H9 (cell line): Measurements from ENCODE around the gene EPHA4. TPM values are rescaled to one million over a fixed set of nuclear protein-coding genes. Genes with fewer than 3 reads are reported as not detected.

Source experiments
- DNase-seq: peaks from one replicate; pipeline ENCODE4 v3.0.0-alpha.2; 2017
- H2AFZ ChIP-seq: one replicate; pipeline ENCODE4 v1.6.1; 2013; ENCODE audit warnings: mild to moderate bottlenecking, low read length, control low read depth, moderate library complexity
- H2AK5ac ChIP-seq: 2 replicates; pipeline ENCODE4 v1.6.1; 2013; ENCODE audit warnings: low read length, control low read depth, mixed read lengths; ENCODE audit not compliant: insufficient read length
- H2BK120ac ChIP-seq: one replicate; pipeline ENCODE4 v1.6.1; 2013; ENCODE audit warnings: low read depth, mild to moderate bottlenecking, low read length, control low read depth, inconsistent platforms; ENCODE audit not compliant: poor library complexity, severe bottlenecking
- H2BK12ac ChIP-seq: 2 replicates; pipeline ENCODE4 v1.6.1; 2013; ENCODE audit warnings: low read length, control low read depth, mixed read lengths, low read depth; ENCODE audit not compliant: insufficient read length
- H2BK15ac ChIP-seq: 2 replicates; pipeline ENCODE4 v1.6.1; 2013; ENCODE audit warnings: low read depth, low read length, control low read depth
- H2BK20ac ChIP-seq: one replicate; pipeline ENCODE4 v1.6.1; 2013; ENCODE audit warnings: low read depth, mild to moderate bottlenecking, low read length, control low read depth, inconsistent platforms; ENCODE audit not compliant: poor library complexity, severe bottlenecking
- H2BK5ac ChIP-seq: 2 replicates; pipeline ENCODE4 v1.6.1; 2013; ENCODE audit warnings: low read length, control low read depth, mixed read lengths; ENCODE audit not compliant: insufficient read length
- H3K14ac ChIP-seq: 2 replicates; pipeline ENCODE4 v1.6.1; 2013; ENCODE audit warnings: low read length, control low read depth; ENCODE audit not compliant: insufficient read depth
- H3K18ac ChIP-seq: 2 replicates; pipeline ENCODE4 v1.6.1; 2013; ENCODE audit warnings: low read depth, mild to moderate bottlenecking, mixed read lengths, low read length, control low read depth; ENCODE audit not compliant: insufficient read length
- H3K23ac ChIP-seq: 2 replicates; pipeline ENCODE4 v1.6.1; 2013; ENCODE audit warnings: low read length, control low read depth, mixed read lengths, low read depth; ENCODE audit not compliant: insufficient read length
- H3K23me2 ChIP-seq: 2 replicates; pipeline ENCODE4 v1.6.1; 2013; ENCODE audit warnings: low read depth, mild to moderate bottlenecking, mixed read lengths, low read length, control low read depth; ENCODE audit not compliant: insufficient read length, poor library complexity, severe bottlenecking
- H3K27ac ChIP-seq: 2 replicates; pipeline ENCODE4 v1.5.1; 2013; ENCODE audit warnings: low read length, control low read depth, mixed read lengths, low read depth; ENCODE audit not compliant: insufficient read length
- H3K27me3 ChIP-seq: 2 replicates; pipeline ENCODE4 v1.6.1; 2013; ENCODE audit warnings: low read length, control low read depth, inconsistent platforms; ENCODE audit not compliant: insufficient read depth
- H3K4ac ChIP-seq: 2 replicates; pipeline ENCODE4 v1.6.1; 2013; ENCODE audit warnings: low read depth, mild to moderate bottlenecking, control low read depth, inconsistent platforms, low read length, moderate library complexity
- H3K4me1 ChIP-seq: 2 replicates; pipeline ENCODE4 v1.6.1; 2013; ENCODE audit warnings: low read length, control low read depth, inconsistent platforms; ENCODE audit not compliant: insufficient read depth
- H3K4me2 ChIP-seq: 2 replicates; pipeline ENCODE4 v1.6.1; 2013; ENCODE audit warnings: low read length, control low read depth, mixed read lengths; ENCODE audit not compliant: insufficient read length, insufficient read depth
- H3K56ac ChIP-seq: 2 replicates; pipeline ENCODE4 v1.6.1; 2013; ENCODE audit warnings: low read depth, mild to moderate bottlenecking, mixed read lengths, low read length, control low read depth; ENCODE audit not compliant: insufficient read length
- H3K79me1 ChIP-seq: 2 replicates; pipeline ENCODE4 v1.6.1; 2013; ENCODE audit warnings: low read depth, mild to moderate bottlenecking, moderate library complexity, low read length, control low read depth, inconsistent platforms; ENCODE audit not compliant: insufficient read depth, poor library complexity, severe bottlenecking
- H3K79me2 ChIP-seq: 2 replicates; pipeline ENCODE4 v1.6.1; 2013; ENCODE audit warnings: low read length, control low read depth, inconsistent platforms; ENCODE audit not compliant: insufficient read depth
- H3K9ac ChIP-seq: 2 replicates; pipeline ENCODE4 v1.6.1; 2013; ENCODE audit warnings: low read length, control low read depth, mixed read lengths; ENCODE audit not compliant: insufficient read length; ENCODE audit errors: extremely low read depth
- H3K9me3 ChIP-seq: one replicate; pipeline ENCODE4 v1.6.1; 2013; ENCODE audit warnings: low read depth, low read length, inconsistent platforms; ENCODE audit not compliant: control insufficient read depth
- H3T11ph ChIP-seq: one replicate; pipeline ENCODE4 v1.6.1; 2013; ENCODE audit warnings: mild to moderate bottlenecking, low read length, control low read depth, inconsistent platforms
- H4K20me1 ChIP-seq: one replicate; pipeline ENCODE4 v1.6.1; 2013; ENCODE audit not compliant: control insufficient read depth, insufficient read length, insufficient read depth
- H4K5ac ChIP-seq: 2 replicates; pipeline ENCODE4 v1.6.1; 2013; ENCODE audit warnings: low read depth, mild to moderate bottlenecking, mixed read lengths, low read length, control low read depth; ENCODE audit not compliant: insufficient read length
- H4K8ac ChIP-seq: replicated peaks from 2 replicates; pipeline ENCODE4 v1.6.1; 2013; ENCODE audit warnings: low read length, control low read depth, mixed read lengths, low read depth; ENCODE audit not compliant: insufficient read length
- H4K91ac ChIP-seq: 2 replicates; pipeline ENCODE4 v1.6.1; 2013; ENCODE audit warnings: low read depth, mild to moderate bottlenecking, moderate library complexity, mixed read lengths, low read length, control low read depth; ENCODE audit not compliant: insufficient read length
- H3K27ac Mint-ChIP-seq, 3 experiments: 2 replicates in 2 of 3; 3 replicates in 1 of 3; pipeline ENCODE4 v1.8.0; 2020 to 2021; ENCODE audit warnings: mixed read lengths in 3 of 3, mild to moderate bottlenecking in 1 of 3, moderate library complexity in 1 of 3
- H3K27me3 Mint-ChIP-seq: 2 replicates; pipeline ENCODE4 v1.8.0; 2021; ENCODE audit warnings: low read depth, mild to moderate bottlenecking, moderate library complexity, mixed read lengths
- H3K36me3 Mint-ChIP-seq, 3 experiments: 2 replicates in 2 of 3; 3 replicates in 1 of 3; pipeline ENCODE4 v1.8.0; 2020 to 2021; ENCODE audit warnings: low read depth in 3 of 3, mixed read lengths in 3 of 3; ENCODE audit not compliant: insufficient read depth in 1 of 3
- H3K4me1 Mint-ChIP-seq, 2 experiments: 2 replicates each; pipeline ENCODE4 v1.8.0; 2020; ENCODE audit warnings: mixed read lengths in 2 of 2
- H3K4me3 Mint-ChIP-seq, 2 experiments: 2 replicates in 1 of 2; 3 replicates in 1 of 2; pipeline ENCODE4 v1.8.0; 2020 to 2021; ENCODE audit warnings: mild to moderate bottlenecking in 2 of 2, mixed read lengths in 2 of 2, moderate library complexity in 1 of 2
- H3K9me3 Mint-ChIP-seq, 2 experiments: 2 replicates in 1 of 2; 3 replicates in 1 of 2; pipeline ENCODE4 v1.8.0; 2020; ENCODE audit warnings: mild to moderate bottlenecking in 2 of 2, mixed read lengths in 2 of 2, moderate library complexity in 1 of 2
- WGBS: extraction: QIAGEN DNeasy Blood & Tissue Kit; methylation state at CpG from one replicate; pipeline ENCODE4 v1.1.7; 2013; ENCODE audit warnings: missing lambda C conversion rate, low lambda C conversion rate, mixed read lengths; ENCODE audit not compliant: insufficient read length; ENCODE audit errors: extremely low coverage; 5-methylcytosine and 5-hydroxymethylcytosine counted together
- total RNA-seq: library from RNA; stranded (reverse); gene quantifications from 2 replicates; pipeline ENCODE4 v1.2.1, GENCODE V29; 2021
- TF ChIP-seq, protein P1 (sequence below): fragments of 200-600 bp; sonication (generic); conservative IDR thresholded peaks from 3 replicates; pipeline ENCODE4 v1.8.0; 2021; ENCODE audit warnings: antibody characterized with exemption, mild to moderate bottlenecking

The EPHA4 gene
- total RNA-seq, 1 experiment from 2014 or later = 25.1 TPM

DNA sequence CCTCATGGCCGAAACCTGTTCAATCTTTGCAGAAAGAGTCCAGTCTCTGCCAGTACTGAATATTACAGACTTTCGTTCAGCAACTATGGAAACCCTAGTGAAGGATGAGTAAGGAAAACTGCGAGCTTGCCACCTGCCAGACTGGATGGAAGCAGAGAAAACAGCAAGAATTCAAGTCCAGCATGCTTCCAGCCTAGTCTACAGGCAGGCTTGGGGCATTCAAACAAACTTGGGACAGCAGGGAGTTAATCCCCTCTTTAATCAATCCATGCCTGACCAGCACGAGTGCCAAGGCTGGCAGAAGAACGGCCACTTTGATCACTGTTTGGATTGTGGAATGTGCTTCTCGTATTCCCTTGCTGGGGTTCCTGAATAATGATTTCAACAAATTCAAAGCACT, 145.2 kb downstream of the EPHA4 start:
- H3K23me2 ChIP-seq = no peaks in the 10 kb centered on the region
- H3T11ph ChIP-seq = no peak overlapping the region
- no peak overlapping the region for H2BK12ac ChIP-seq
- Mint-ChIP-seq H3K36me3 (peaks cover 8 to 53% (median 31%) of the 10 kb centered on the region in 3 experiments), H3K4me1 (peaks cover 9 to 12% of the 10 kb centered on the region in 2 experiments), H3K27me3 (no peaks in the 10 kb centered on the region), H3K4me3 (no peak overlapping the region), H3K9me3 (no peaks in the 10 kb centered on the region), H3K27ac (no peak overlapping the region; a peak in 1 of 7 replicates)
- no peak overlapping the region for H4K5ac ChIP-seq
- no peak overlapping the region for H3K27ac ChIP-seq
- H3K4ac ChIP-seq = no peak overlapping the region
- H4K8ac ChIP-seq = no peak overlapping the region
- H2AK5ac ChIP-seq = no peak overlapping the region
- H2BK5ac ChIP-seq = no peak overlapping the region
- no peak overlapping the region for H3K18ac ChIP-seq
- H3K79me1 ChIP-seq = no peaks in the 10 kb centered on the region
- no peaks in the 10 kb centered on the region for H3K9me3 ChIP-seq
- no peak overlapping the region for H3K23ac ChIP-seq
- H2BK15ac ChIP-seq = no peak overlapping the region
- no peak overlapping the region for H3K4me2 ChIP-seq
- no peak overlapping the region for H2AFZ ChIP-seq
- H3K9ac ChIP-seq = no peak overlapping the region
- H3K56ac ChIP-seq = no peak overlapping the region
- no peak overlapping the region for H2BK20ac ChIP-seq
- H3K4me1 ChIP-seq = no peaks in the 10 kb centered on the region
- WGBS = no CpG with 5 or more reads among the region's 6 CpGs
- no peaks in the 10 kb centered on the region for H3K27me3 ChIP-seq
- no peak overlapping the region for H4K91ac ChIP-seq
- TF ChIP-seq, protein P1, sequence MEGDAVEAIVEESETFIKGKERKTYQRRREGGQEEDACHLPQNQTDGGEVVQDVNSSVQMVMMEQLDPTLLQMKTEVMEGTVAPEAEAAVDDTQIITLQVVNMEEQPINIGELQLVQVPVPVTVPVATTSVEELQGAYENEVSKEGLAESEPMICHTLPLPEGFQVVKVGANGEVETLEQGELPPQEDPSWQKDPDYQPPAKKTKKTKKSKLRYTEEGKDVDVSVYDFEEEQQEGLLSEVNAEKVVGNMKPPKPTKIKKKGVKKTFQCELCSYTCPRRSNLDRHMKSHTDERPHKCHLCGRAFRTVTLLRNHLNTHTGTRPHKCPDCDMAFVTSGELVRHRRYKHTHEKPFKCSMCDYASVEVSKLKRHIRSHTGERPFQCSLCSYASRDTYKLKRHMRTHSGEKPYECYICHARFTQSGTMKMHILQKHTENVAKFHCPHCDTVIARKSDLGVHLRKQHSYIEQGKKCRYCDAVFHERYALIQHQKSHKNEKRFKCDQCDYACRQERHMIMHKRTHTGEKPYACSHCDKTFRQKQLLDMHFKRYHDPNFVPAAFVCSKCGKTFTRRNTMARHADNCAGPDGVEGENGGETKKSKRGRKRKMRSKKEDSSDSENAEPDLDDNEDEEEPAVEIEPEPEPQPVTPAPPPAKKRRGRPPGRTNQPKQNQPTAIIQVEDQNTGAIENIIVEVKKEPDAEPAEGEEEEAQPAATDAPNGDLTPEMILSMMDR = no peak
- H3K14ac ChIP-seq = no peak overlapping the region
- H3K79me2 ChIP-seq = no peaks in the 10 kb centered on the region
- no peak for DNase-seq
- H4K20me1 ChIP-seq = no peaks in the 10 kb centered on the region
- no peak overlapping the region for H2BK120ac ChIP-seq
